WTC11 (cell line): ENCODE results near the gene IGLL1.

Experiments
- ESRRA ChIP-seq: sonication (generic); formaldehyde crosslinking; IDR thresholded peaks from 2 replicates; pipeline ENCODE4 v1.8.1; 2022; ENCODE audit warnings: mild to moderate bottlenecking, missing genetic modification reagents, borderline replicate concordance
- MAX ChIP-seq: sonication (generic); formaldehyde crosslinking; IDR thresholded peaks from 2 replicates; pipeline ENCODE4 v1.8.0; 2022; ENCODE audit warnings: mild to moderate bottlenecking, missing genetic modification reagents
- TF ChIP-seq, protein P1 (sequence below): fragments of 200-600 bp; IDR thresholded peaks from 2 replicates; pipeline ENCODE4 v1.8.0; 2022; ENCODE audit warnings: antibody characterized with exemption
- TF ChIP-seq, protein P2 (sequence below): sonication (generic); formaldehyde crosslinking; IDR thresholded peaks from 2 replicates; pipeline ENCODE4 v1.8.0; 2022; ENCODE audit warnings: mild to moderate bottlenecking, missing genetic modification reagents
- TF ChIP-seq, protein P3 (sequence below): sonication (generic); formaldehyde crosslinking; IDR thresholded peaks from 2 replicates; pipeline ENCODE4 v1.8.0; 2023; ENCODE audit warnings: mild to moderate bottlenecking, missing genetic modification reagents
- TF ChIP-seq, protein P4 (sequence below): sonication (generic); formaldehyde crosslinking; IDR thresholded peaks from 2 replicates; pipeline ENCODE4 v1.8.1; 2023; ENCODE audit warnings: mild to moderate bottlenecking, missing genetic modification reagents, borderline replicate concordance

DNA sequence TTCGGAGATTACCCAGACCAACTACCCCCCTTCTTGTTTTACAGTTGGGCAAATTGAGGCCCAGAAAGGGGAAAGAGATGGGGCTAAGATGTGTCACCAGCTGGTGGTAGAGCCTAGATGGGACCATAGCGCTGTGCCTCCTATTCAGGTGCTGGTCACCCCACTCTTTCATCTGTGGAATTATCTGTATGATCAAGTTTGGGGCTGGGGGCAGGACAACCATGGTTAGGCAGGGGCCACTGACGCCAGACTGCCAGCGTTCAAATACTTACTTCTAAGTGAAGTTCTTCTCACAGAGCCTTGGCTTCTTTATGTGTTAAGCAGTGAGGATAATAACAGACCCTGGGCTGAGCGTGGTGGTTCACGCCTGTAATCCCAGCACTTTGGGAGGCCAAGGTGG, 55.9 kb downstream of the IGLL1 start:
- TF ChIP-seq, protein P1, sequence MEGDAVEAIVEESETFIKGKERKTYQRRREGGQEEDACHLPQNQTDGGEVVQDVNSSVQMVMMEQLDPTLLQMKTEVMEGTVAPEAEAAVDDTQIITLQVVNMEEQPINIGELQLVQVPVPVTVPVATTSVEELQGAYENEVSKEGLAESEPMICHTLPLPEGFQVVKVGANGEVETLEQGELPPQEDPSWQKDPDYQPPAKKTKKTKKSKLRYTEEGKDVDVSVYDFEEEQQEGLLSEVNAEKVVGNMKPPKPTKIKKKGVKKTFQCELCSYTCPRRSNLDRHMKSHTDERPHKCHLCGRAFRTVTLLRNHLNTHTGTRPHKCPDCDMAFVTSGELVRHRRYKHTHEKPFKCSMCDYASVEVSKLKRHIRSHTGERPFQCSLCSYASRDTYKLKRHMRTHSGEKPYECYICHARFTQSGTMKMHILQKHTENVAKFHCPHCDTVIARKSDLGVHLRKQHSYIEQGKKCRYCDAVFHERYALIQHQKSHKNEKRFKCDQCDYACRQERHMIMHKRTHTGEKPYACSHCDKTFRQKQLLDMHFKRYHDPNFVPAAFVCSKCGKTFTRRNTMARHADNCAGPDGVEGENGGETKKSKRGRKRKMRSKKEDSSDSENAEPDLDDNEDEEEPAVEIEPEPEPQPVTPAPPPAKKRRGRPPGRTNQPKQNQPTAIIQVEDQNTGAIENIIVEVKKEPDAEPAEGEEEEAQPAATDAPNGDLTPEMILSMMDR: no peak
- TF ChIP-seq, protein P2, sequence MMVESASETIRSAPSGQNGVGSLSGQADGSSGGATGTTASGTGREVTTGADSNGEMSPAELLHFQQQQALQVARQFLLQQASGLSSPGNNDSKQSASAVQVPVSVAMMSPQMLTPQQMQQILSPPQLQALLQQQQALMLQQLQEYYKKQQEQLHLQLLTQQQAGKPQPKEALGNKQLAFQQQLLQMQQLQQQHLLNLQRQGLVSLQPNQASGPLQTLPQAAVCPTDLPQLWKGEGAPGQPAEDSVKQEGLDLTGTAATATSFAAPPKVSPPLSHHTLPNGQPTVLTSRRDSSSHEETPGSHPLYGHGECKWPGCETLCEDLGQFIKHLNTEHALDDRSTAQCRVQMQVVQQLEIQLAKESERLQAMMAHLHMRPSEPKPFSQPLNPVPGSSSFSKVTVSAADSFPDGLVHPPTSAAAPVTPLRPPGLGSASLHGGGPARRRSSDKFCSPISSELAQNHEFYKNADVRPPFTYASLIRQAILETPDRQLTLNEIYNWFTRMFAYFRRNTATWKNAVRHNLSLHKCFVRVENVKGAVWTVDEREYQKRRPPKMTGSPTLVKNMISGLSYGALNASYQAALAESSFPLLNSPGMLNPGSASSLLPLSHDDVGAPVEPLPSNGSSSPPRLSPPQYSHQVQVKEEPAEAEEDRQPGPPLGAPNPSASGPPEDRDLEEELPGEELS (CRISPR knock-in tag): no peak
- TF ChIP-seq MAX (no peak), ESRRA (CRISPR knock-in tag) (no peak)
- TF ChIP-seq, protein P3, sequence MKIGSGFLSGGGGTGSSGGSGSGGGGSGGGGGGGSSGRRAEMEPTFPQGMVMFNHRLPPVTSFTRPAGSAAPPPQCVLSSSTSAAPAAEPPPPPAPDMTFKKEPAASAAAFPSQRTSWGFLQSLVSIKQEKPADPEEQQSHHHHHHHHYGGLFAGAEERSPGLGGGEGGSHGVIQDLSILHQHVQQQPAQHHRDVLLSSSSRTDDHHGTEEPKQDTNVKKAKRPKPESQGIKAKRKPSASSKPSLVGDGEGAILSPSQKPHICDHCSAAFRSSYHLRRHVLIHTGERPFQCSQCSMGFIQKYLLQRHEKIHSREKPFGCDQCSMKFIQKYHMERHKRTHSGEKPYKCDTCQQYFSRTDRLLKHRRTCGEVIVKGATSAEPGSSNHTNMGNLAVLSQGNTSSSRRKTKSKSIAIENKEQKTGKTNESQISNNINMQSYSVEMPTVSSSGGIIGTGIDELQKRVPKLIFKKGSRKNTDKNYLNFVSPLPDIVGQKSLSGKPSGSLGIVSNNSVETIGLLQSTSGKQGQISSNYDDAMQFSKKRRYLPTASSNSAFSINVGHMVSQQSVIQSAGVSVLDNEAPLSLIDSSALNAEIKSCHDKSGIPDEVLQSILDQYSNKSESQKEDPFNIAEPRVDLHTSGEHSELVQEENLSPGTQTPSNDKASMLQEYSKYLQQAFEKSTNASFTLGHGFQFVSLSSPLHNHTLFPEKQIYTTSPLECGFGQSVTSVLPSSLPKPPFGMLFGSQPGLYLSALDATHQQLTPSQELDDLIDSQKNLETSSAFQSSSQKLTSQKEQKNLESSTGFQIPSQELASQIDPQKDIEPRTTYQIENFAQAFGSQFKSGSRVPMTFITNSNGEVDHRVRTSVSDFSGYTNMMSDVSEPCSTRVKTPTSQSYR (CRISPR knock-in tag): no peak
- TF ChIP-seq, protein P4, sequence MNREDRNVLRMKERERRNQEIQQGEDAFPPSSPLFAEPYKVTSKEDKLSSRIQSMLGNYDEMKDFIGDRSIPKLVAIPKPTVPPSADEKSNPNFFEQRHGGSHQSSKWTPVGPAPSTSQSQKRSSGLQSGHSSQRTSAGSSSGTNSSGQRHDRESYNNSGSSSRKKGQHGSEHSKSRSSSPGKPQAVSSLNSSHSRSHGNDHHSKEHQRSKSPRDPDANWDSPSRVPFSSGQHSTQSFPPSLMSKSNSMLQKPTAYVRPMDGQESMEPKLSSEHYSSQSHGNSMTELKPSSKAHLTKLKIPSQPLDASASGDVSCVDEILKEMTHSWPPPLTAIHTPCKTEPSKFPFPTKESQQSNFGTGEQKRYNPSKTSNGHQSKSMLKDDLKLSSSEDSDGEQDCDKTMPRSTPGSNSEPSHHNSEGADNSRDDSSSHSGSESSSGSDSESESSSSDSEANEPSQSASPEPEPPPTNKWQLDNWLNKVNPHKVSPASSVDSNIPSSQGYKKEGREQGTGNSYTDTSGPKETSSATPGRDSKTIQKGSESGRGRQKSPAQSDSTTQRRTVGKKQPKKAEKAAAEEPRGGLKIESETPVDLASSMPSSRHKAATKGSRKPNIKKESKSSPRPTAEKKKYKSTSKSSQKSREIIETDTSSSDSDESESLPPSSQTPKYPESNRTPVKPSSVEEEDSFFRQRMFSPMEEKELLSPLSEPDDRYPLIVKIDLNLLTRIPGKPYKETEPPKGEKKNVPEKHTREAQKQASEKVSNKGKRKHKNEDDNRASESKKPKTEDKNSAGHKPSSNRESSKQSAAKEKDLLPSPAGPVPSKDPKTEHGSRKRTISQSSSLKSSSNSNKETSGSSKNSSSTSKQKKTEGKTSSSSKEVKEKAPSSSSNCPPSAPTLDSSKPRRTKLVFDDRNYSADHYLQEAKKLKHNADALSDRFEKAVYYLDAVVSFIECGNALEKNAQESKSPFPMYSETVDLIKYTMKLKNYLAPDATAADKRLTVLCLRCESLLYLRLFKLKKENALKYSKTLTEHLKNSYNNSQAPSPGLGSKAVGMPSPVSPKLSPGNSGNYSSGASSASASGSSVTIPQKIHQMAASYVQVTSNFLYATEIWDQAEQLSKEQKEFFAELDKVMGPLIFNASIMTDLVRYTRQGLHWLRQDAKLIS (CRISPR knock-in tag): no peak
